Naive thymus-derived CD4-positive, alpha-beta T cell (primary cell): ENCODE data around the gene ZDHHC14. TPM values are rescaled to one million over a fixed set of nuclear protein-coding genes. Genes with fewer than 3 reads are reported as not detected.
A peak's percentile ranks its signal among the peaks of the same experiment; 100 is the strongest.
"Not testable (repeated sequence)": the region's sequence is repeated elsewhere in the genome, so short reads cannot be mapped to it uniquely, and the experiment has no call there.

Experiments used
- ATAC-seq: fragments of 150-1000 bp; cut with Tn5 transposase; 2 replicates; pipeline ENCODE4 v1.10.0; 2021; ENCODE audit warnings: mild to moderate bottlenecking, moderate library complexity
- CTCF ChIA-PET: fragments of 350-600 bp; sonication (Branson Sonifier 250); formaldehyde crosslinking; loops from one replicate; lab custom pipeline; 2021; ENCODE audit warnings: antibody characterized with exemption; lab: Charles Lee
- POLR2A ChIA-PET: fragments of 350-600 bp; sonication (Branson Sonifier 250); formaldehyde crosslinking; loops from one replicate; lab custom pipeline; 2021; ENCODE audit warnings: antibody characterized with exemption, inconsistent platforms; lab: Charles Lee
- DNase-seq, 9 donors: peaks; one replicate each; pipeline versions ENCODE4 v3.0.0 to v3.0.0-alpha.2; 2020 to 2022; ENCODE audit warnings: mixed read lengths in 1 of 9
- H3K27ac ChIP-seq: one replicate; pipeline ENCODE4 v1.7.0; 2013; ENCODE audit warnings: mild to moderate bottlenecking, low read depth, low read length, moderate library complexity
- H3K27me3 ChIP-seq, 2 donors: one replicate each; pipeline ENCODE4 v1.7.0; 2013; ENCODE audit warnings: low read length in 2 of 2, mild to moderate bottlenecking in 2 of 2, moderate library complexity in 2 of 2; ENCODE audit not compliant: control insufficient read depth in 2 of 2, insufficient read depth in 2 of 2
- H3K36me3 ChIP-seq, 3 experiments: 1 replicate in 2 of 3; 2 replicates in 1 of 3; pipeline ENCODE4 v1.7.0; 2013; ENCODE audit warnings: low read length in 3 of 3, mild to moderate bottlenecking in 3 of 3, moderate library complexity in 1 of 3; ENCODE audit not compliant: insufficient read depth in 3 of 3, control insufficient read depth in 2 of 3
- H3K4me1 ChIP-seq, 2 donors: one replicate each; pipeline ENCODE4 v1.7.0; 2013; ENCODE audit warnings: low read length in 2 of 2, mild to moderate bottlenecking in 2 of 2, moderate library complexity in 1 of 2; ENCODE audit not compliant: control insufficient read depth in 2 of 2, insufficient read depth in 2 of 2
- H3K4me3 ChIP-seq: 2 replicates; pipeline ENCODE4 v1.7.0; 2013; ENCODE audit warnings: mild to moderate bottlenecking, low read length
- H3K9me3 ChIP-seq, 3 experiments: 1 replicate in 2 of 3; 2 replicates in 1 of 3; pipeline ENCODE4 v1.7.0; 2013; ENCODE audit warnings: low read length in 3 of 3; ENCODE audit not compliant: control insufficient read depth in 2 of 3
- H3K27ac Mint-ChIP-seq, 9 donors: one replicate each; pipeline ENCODE4 v1.8.0; 2020 to 2022; ENCODE audit warnings: mixed read lengths in 9 of 9, mild to moderate bottlenecking in 8 of 9, moderate library complexity in 5 of 9, inconsistent platforms in 2 of 9
- H3K27me3 Mint-ChIP-seq, 5 donors: one replicate each; pipeline ENCODE4 v1.8.0; 2021 to 2022; ENCODE audit warnings: mixed read lengths in 5 of 5, mild to moderate bottlenecking in 1 of 5
- H3K36me3 Mint-ChIP-seq, 5 donors: one replicate each; pipeline ENCODE4 v1.8.0; 2020 to 2022; ENCODE audit warnings: mixed read lengths in 5 of 5, mild to moderate bottlenecking in 3 of 5, inconsistent platforms in 1 of 5
- H3K4me1 Mint-ChIP-seq, 7 donors: one replicate each; pipeline ENCODE4 v1.8.0; 2020 to 2022; ENCODE audit warnings: mixed read lengths in 7 of 7, mild to moderate bottlenecking in 3 of 7, inconsistent platforms in 1 of 7
- H3K4me3 Mint-ChIP-seq, 10 donors: one replicate each; pipeline ENCODE4 v1.8.0; 2020 to 2022; ENCODE audit warnings: mild to moderate bottlenecking in 10 of 10, mixed read lengths in 10 of 10, moderate library complexity in 6 of 10, inconsistent platforms in 2 of 10
- H3K9me3 Mint-ChIP-seq, 11 donors: one replicate each; pipeline ENCODE4 v1.8.0; 2020 to 2022; ENCODE audit warnings: mixed read lengths in 11 of 11, mild to moderate bottlenecking in 4 of 11, inconsistent platforms in 1 of 11, moderate library complexity in 1 of 11
- intact Hi-C, 2 donors: fragments of 100-400 bp; cut with micrococcal nuclease; formaldehyde crosslinking; loops; one replicate each; pipeline ENCODE4 v1.15.1; 2023
- polyA plus RNA-seq, 2 donors: library from polyadenylated mRNA; unstranded; fragments of 300-500 nt; fragmentation: Illumina TruSeq; gene quantifications; one replicate each; pipeline ENCODE4 v1.2.3, GENCODE V29; 2021
- total RNA-seq, 6 experiments: library from RNA in 5 of 6; stranded (reverse) in 5 of 6; gene quantifications; 1 replicate in 5 of 6; 2 replicates in 1 of 6; pipeline ENCODE4 v1.2.3 and lab custom pipeline; 2021 to 2026

Gene ZDHHC14
- total and polyA plus RNA-seq, 7 experiments from 2014 or later, result 0.13 to 18.2 (median 0.95) TPM

DNA sequence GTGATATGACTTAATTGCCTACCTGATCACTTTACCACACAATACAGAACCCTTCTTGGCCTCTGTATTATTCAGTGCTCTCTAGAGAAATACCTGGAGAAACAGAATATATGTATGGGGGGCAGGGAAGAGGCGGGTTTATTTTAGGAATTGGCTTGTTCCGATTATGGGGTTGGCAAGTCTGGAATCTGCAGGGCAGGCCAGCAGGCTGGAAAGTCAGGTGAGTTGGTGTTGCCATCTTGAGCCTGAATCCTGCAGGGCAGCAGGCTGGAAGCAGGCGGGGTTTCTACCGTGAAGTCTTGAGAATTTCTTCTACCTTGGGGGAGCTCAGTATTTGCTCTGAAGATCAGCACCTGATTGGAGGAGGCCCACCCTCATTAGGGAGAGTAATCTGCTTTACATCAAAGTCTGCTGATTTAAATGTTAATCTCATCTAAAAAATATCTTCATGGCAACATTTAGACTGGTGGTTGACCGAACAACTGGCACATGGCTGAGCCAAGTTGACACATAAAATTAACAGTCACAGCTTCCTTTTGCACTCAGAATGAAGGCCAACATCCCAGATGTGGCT, 193.9 kb downstream of the ZDHHC14 start:
- ChIA-PET CTCF (no interaction called here), POLR2A (no interaction called here)
- H3K4me1 Mint-ChIP-seq, result peaks cover 2 to 25% (median 14%) of the 10 kb centered on the region in 7 donors
- no peak for ATAC-seq
- no peak overlapping the region for H3K27ac Mint-ChIP-seq
- H3K27me3 Mint-ChIP-seq, result peaks cover 0 to 14% (median 0%) of the 10 kb centered on the region in 5 donors
- Histone ChIP-seq H3K36me3 (no peaks in the 10 kb centered on the region), H3K27ac (no peak overlapping the region), H3K4me1 (peaks cover 5% of the 10 kb centered on the region in 2 donors), H3K9me3 (no peaks in the 10 kb centered on the region), H3K27me3 (no peaks in the 10 kb centered on the region), H3K4me3 (no peak overlapping the region)
- H3K4me3 Mint-ChIP-seq, result no peak overlapping the region
- H3K36me3 Mint-ChIP-seq, result peaks cover 0 to 35% (median 0%) of the 10 kb centered on the region in 5 donors
- intact Hi-C loops, result no loop called here
- peaks cover 0 to 14% (median 0%) of the 10 kb centered on the region in 11 donors for H3K9me3 Mint-ChIP-seq
- DNase-seq, result no peak

DNA sequence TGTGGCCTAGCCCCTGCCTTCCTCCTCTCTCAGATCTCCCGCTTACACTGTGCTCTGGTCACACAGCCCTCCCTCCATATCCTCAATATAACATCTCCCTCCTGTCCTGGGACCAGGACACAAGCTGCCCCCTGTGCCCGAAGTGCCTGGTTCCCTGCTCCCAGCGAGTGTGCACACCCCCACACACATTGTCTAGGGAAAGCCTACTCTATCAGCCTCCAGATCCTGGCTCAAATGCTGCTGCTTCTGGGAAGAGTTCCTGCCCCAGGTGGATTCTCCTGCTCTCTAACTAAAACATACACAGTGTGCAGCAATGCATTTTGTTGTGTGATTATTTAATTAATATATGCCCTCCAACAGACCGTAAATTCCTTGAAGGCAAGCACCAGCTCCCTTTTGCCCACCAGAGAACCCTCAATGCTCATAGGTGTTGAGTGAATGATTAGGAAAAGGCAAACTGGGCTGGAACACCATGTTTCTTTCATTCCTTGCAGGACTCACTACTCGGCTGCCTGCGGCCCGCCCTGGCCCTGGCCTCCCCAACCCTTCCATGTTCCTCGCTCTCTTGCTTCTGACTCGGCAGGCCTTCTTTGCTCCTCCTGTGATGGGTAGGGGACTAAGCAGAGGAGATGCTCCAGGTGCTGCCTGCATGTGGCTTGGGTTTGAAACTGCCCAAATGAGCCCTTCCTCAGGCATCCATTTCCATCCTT, 194.6 kb downstream of the ZDHHC14 start:
- peak overlapping the region in 1 of 9 donors; percentile 64 for H3K27ac Mint-ChIP-seq
- peaks cover 0 to 20% (median 9%) of the 10 kb centered on the region in 7 donors for H3K4me1 Mint-ChIP-seq
- no peak overlapping the region for H3K4me3 Mint-ChIP-seq

GRCh38 chr6:157576991-157577390, 196.0 kb downstream of the ZDHHC14 start:
- H3K27ac ChIP-seq, H3K36me3 ChIP-seq, POLR2A ChIA-PET, H3K4me3 ChIP-seq, ATAC-seq, H3K27ac Mint-ChIP-seq, H3K4me1 ChIP-seq, H3K4me3 Mint-ChIP-seq, intact Hi-C loops, CTCF ChIA-PET, DNase-seq, H3K4me1 Mint-ChIP-seq, H3K9me3 ChIP-seq, H3K27me3 ChIP-seq: not testable (repeated sequence)
- peaks cover 0 to 18% (median 0%) of the 10 kb centered on the region in 11 donors for H3K9me3 Mint-ChIP-seq
- peaks cover 0 to 26% (median 0%) of the 10 kb centered on the region in 5 donors for H3K27me3 Mint-ChIP-seq
- peaks cover 0 to 48% (median 0%) of the 10 kb centered on the region in 5 donors for H3K36me3 Mint-ChIP-seq

More for the DNA sequence above, 194.6 kb downstream of the ZDHHC14 start:
- Histone ChIP-seq H3K36me3 (no peaks in the 10 kb centered on the region), H3K9me3 (no peaks in the 10 kb centered on the region), H3K27me3 (no peaks in the 10 kb centered on the region), H3K4me1 (no peaks in the 10 kb centered on the region), H3K4me3 (no peak overlapping the region), H3K27ac (no peak overlapping the region)
- DNase-seq (peak in 1 of 9 donors; percentile 10), ATAC-seq (peak; percentile 26)
- Mint-ChIP-seq H3K9me3 (peaks cover 0 to 14% (median 0%) of the 10 kb centered on the region in 11 donors), H3K27me3 (peaks cover 0 to 20% (median 0%) of the 10 kb centered on the region in 5 donors), H3K36me3 (peaks cover 0 to 37% (median 0%) of the 10 kb centered on the region in 5 donors)
- intact Hi-C loops, result no loop called here
- POLR2A ChIA-PET, result no interaction called here
- CTCF ChIA-PET, result no interaction called here

GRCh38 chr6:157578527-157578926, 197.5 kb downstream of the ZDHHC14 start:
- intact Hi-C loops, H3K4me1 ChIP-seq, POLR2A ChIA-PET, H3K4me3 Mint-ChIP-seq, CTCF ChIA-PET, H3K4me3 ChIP-seq, H3K27me3 ChIP-seq, H3K36me3 ChIP-seq, H3K27ac ChIP-seq, DNase-seq, H3K9me3 ChIP-seq, ATAC-seq, H3K4me1 Mint-ChIP-seq: not testable (repeated sequence)
- H3K9me3 Mint-ChIP-seq, result peaks cover 0 to 28% (median 0%) of the 10 kb centered on the region in 11 donors
- H3K27ac Mint-ChIP-seq, result peak overlapping the region in 1 of 9 donors; percentile 58
- H3K36me3 Mint-ChIP-seq, result peaks cover 0 to 63% (median 4%) of the 10 kb centered on the region in 5 donors
- H3K27me3 Mint-ChIP-seq, result peaks cover 0 to 29% (median 0%) of the 10 kb centered on the region in 5 donors

- Mint-ChIP-seq H3K4me3 (no peak overlapping the region), H3K9me3 (peaks cover 0 to 28% (median 0%) of the 10 kb centered on the region in 11 donors), H3K36me3 (peaks cover 0 to 64% (median 4%) of the 10 kb centered on the region in 5 donors), H3K27ac (no peak overlapping the region), H3K4me1 (peaks cover 0 to 7% (median 2%) of the 10 kb centered on the region in 7 donors), H3K27me3 (peaks cover 0 to 29% (median 0%) of the 10 kb centered on the region in 5 donors)
- CTCF ChIA-PET, result interaction anchor here (0.8 kb wide), 1 partner anchor 133 kb away, joined by 3 read pairs; no protein-coding TSS in a partner anchor
- H3K4me1 ChIP-seq, result no peaks in the 10 kb centered on the region
- DNase-seq (no peak), ATAC-seq (no peak)
- H3K4me3 ChIP-seq, result no peak overlapping the region
- POLR2A ChIA-PET, result no interaction called here
- H3K36me3 ChIP-seq, result no peaks in the 10 kb centered on the region
- no peaks in the 10 kb centered on the region for H3K27me3 ChIP-seq
- no peak overlapping the region for H3K27ac ChIP-seq
- H3K9me3 ChIP-seq, result no peaks in the 10 kb centered on the region
- intact Hi-C loops, result no loop called here
These were observed 198.6 kb downstream of the ZDHHC14 start for GRCh38 chr6:157579467-157580031.

DNA sequence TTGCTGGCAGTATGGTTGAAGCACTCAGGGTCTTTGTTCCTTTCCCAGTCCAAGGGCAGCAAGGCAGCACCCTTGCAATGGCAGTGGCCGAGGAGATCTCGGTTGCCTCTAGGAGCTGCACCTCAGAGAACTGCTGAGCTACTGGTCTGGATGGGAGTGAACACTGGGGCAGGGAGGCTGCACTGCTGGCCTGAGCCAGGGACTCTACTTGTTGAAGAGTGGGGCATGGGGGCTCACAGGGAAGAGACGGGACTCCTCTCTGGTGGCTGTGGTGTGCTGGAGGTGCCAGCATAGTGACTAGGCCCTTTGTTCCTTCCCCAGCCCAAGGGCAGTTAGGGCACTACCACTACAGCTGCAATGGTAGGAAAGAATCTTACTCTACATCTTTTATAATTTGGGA, 203.0 kb downstream of the ZDHHC14 start:
- Histone ChIP-seq H3K4me1 (peaks cover 0 to 6% of the 10 kb centered on the region in 2 donors), H3K27ac (no peak overlapping the region), H3K36me3 (no peaks in the 10 kb centered on the region), H3K9me3 (no peaks in the 10 kb centered on the region), H3K27me3 (no peaks in the 10 kb centered on the region), H3K4me3 (no peak overlapping the region)
- CTCF ChIA-PET, result no interaction called here
- Mint-ChIP-seq H3K36me3 (peaks cover 0 to 35% (median 4%) of the 10 kb centered on the region in 5 donors), H3K27ac (no peak overlapping the region), H3K27me3 (peaks cover 0 to 22% (median 0%) of the 10 kb centered on the region in 5 donors), H3K9me3 (peaks cover 0 to 25% (median 6%) of the 10 kb centered on the region in 11 donors), H3K4me3 (no peak overlapping the region), H3K4me1 (peaks cover 4 to 23% (median 13%) of the 10 kb centered on the region in 7 donors)
- DNase-seq (no peak), ATAC-seq (no peak)
- intact Hi-C loops, result no loop called here
- POLR2A ChIA-PET, result no interaction called here
